K562 (cell line): ENCODE data around the gene ASB10. TPM values are rescaled to one million over a fixed set of nuclear protein-coding genes. Genes with fewer than 3 reads are reported as not detected.

Source experiments
- ATAC-seq: fragments of 200-7000 bp; cut with Tn5 transposase; 3 replicates; pipeline ENCODE4 v1.9.1; 2020; ENCODE audit warnings: moderate library complexity
- BruUV-seq: library from RNA; stranded (reverse); fragments of 400-500 nt; replicated peaks from 2 replicates; lab custom pipeline; 2021; lab: Mats Ljungman, UMichigan
- CTCF ChIA-PET: fragments of 300-600 bp; formaldehyde crosslinking; extraction: SDS; loops from one replicate; lab custom pipeline; 2021; ENCODE audit warnings: low intra/inter-chr PET ratio; lab: Yijun Ruan, JAX
- POLR2A ChIA-PET: fragments of 300-600, 350-650 bp; sonication (Branson Sonifier 250); formaldehyde crosslinking; extraction: SDS; loops from one replicate; lab custom pipeline; 2021; ENCODE audit warnings: antibody characterized with exemption, inconsistent platforms; lab: Yijun Ruan, JAX
- DNase-seq, 4 experiments: peaks; one replicate each; pipeline versions ENCODE4 v3.0.0 to v3.0.0-alpha.2; 2011 to 2018; ENCODE audit warnings: low spot score in 3 of 4, mixed read lengths in 3 of 4; ENCODE audit errors: extremely low read depth in 1 of 4
- FAIRE-seq: peaks from 2 replicates; lab custom pipeline; 2011; peaks lifted over from hg19 to GRCh38; lab: Jason Lieb, UNC
- H2AFZ ChIP-seq: 2 replicates; pipeline ENCODE4 v1.6.0; 2011; ENCODE audit warnings: low read depth, low read length, control low read depth, inconsistent platforms
- H3K27ac ChIP-seq: fragments of 200-600 bp; 3 replicates; pipeline ENCODE4 v1.8.0; 2011; ENCODE audit warnings: low read depth, mild to moderate bottlenecking, control low read depth, inconsistent platforms, low read length, moderate library complexity, mixed read lengths; ENCODE audit errors: extremely low read depth
- H3K27me3 ChIP-seq, 2 experiments: fragments of 300-600 bp in 1 of 2; 2 replicates in 1 of 2; 3 replicates in 1 of 2; pipeline versions ENCODE4 v1.6.0 to v1.8.0; 2011; ENCODE audit warnings: inconsistent platforms in 2 of 2, low read length in 2 of 2, mild to moderate bottlenecking in 1 of 2, mixed read lengths in 1 of 2, moderate library complexity in 1 of 2; ENCODE audit not compliant: control insufficient read depth in 2 of 2, insufficient read depth in 2 of 2
- H3K36me3 ChIP-seq: fragments of 300-600 bp; 3 replicates; pipeline ENCODE4 v1.8.0; 2011; ENCODE audit warnings: mild to moderate bottlenecking, low read length, inconsistent platforms; ENCODE audit not compliant: control insufficient read depth, insufficient read depth
- H3K4me1 ChIP-seq, 2 experiments: fragments of 200-600 bp in 1 of 2; replicated peaks in 1 of 2; 2 replicates in 1 of 2; 3 replicates in 1 of 2; pipeline versions ENCODE4 v1.5.1 to v1.8.0; 2011; ENCODE audit warnings: inconsistent platforms in 2 of 2, low read length in 2 of 2, mild to moderate bottlenecking in 1 of 2, mixed read lengths in 1 of 2, moderate library complexity in 1 of 2; ENCODE audit not compliant: control insufficient read depth in 2 of 2, insufficient read depth in 2 of 2
- H3K4me2 ChIP-seq: 2 replicates; pipeline ENCODE4 v1.6.1; 2011; ENCODE audit warnings: low read length, control low read depth, inconsistent platforms, mixed read lengths; ENCODE audit not compliant: insufficient read depth
- H3K4me3 ChIP-seq: fragments of 200-600 bp; sonication (generic), shearing (Covaris generic); 2 replicates; pipeline ENCODE4 v1.5.1; 2016; ENCODE audit warnings: control low read depth, inconsistent platforms
- H3K79me2 ChIP-seq: fragments of 200-600 bp; 3 replicates; pipeline ENCODE4 v1.8.0; 2011; ENCODE audit warnings: low read length, inconsistent platforms; ENCODE audit not compliant: control insufficient read depth, insufficient read depth
- H3K9ac ChIP-seq, 2 experiments: 2 replicates each; pipeline versions ENCODE4 v1.6.0 to v1.6.1; 2011; ENCODE audit warnings: low read depth in 2 of 2, low read length in 2 of 2, control low read depth in 1 of 2, inconsistent platforms in 1 of 2, mild to moderate bottlenecking in 1 of 2, mixed read lengths in 1 of 2; ENCODE audit not compliant: insufficient read depth in 1 of 2
- H3K9me1 ChIP-seq: one replicate; pipeline ENCODE4 v1.6.0; 2011; ENCODE audit warnings: inconsistent platforms, mild to moderate bottlenecking, low read length, moderate library complexity; ENCODE audit not compliant: control insufficient read depth, insufficient read depth
- H3K9me3 ChIP-seq: replicated peaks from 2 replicates; pipeline ENCODE4 v1.5.1; 2011; ENCODE audit warnings: low read depth, low read length, inconsistent platforms; ENCODE audit not compliant: control insufficient read depth, insufficient read depth
- H4K20me1 ChIP-seq: replicated peaks from 2 replicates; pipeline ENCODE4 v1.6.1; 2011; ENCODE audit warnings: low read length, inconsistent platforms, mixed read lengths; ENCODE audit not compliant: control insufficient read depth, insufficient read depth
- MXI1 ChIP-seq: IDR thresholded peaks from 2 replicates; pipeline ENCODE4 v1.6.1; 2011; ENCODE audit warnings: low read depth, mild to moderate bottlenecking, improper control_type of control experiment, low read length
- PYGO2 ChIP-seq: fragments of 450-650 bp; IDR thresholded peaks from 2 replicates; pipeline ENCODE4 v1.6.1; 2016; ENCODE audit warnings: mild to moderate bottlenecking, missing genetic modification characterization, moderate library complexity, missing compliant biosample characterization
- SLC30A9 ChIP-seq: fragments of 250-450 bp; sonication (Bioruptor Pico); IDR thresholded peaks from 2 replicates; pipeline ENCODE4 v1.8.0; 2022; ENCODE audit warnings: mild to moderate bottlenecking, moderate library complexity
- TAF15 ChIP-seq: fragments of 200-400 bp; formaldehyde crosslinking; IDR thresholded peaks from 2 replicates; pipeline ENCODE4 v1.6.1; 2017; ENCODE audit warnings: mild to moderate bottlenecking, low read depth, low read length, moderate library complexity
- WGBS: fragments of 100-300 bp; shearing (Covaris generic); methylation state at CpG from one replicate; pipeline ENCODE4 v1.1.6; 2016; ENCODE audit warnings: low coverage, mixed read lengths; ENCODE audit not compliant: insufficient coverage; ENCODE audit errors: missing lambda C conversion rate; 5-methylcytosine and 5-hydroxymethylcytosine counted together
- in situ Hi-C: fragments of 300-500 bp; cut with MboI; formaldehyde crosslinking; loops from 4 replicates; pipeline ENCODE4 v1.15.0; 2018; ENCODE audit warnings: inconsistent platforms, mixed read lengths
- intact Hi-C: fragments of 100-400 bp; cut with micrococcal nuclease; formaldehyde crosslinking; loops from 2 replicates; pipeline ENCODE4 v1.14.2; 2022
- polyA plus RNA-seq, 8 experiments: library from polyadenylated mRNA; depleted of rRNA in 4 of 8; stranded (reverse) in 5 of 8; unstranded in 3 of 8; fragments of >200 nt; fragmentation: Nextera tagmentation in 2 of 8; fragmentation: Illumina TruSeq in 1 of 8; extraction: Ambion mirVana in 2 of 8; extraction: Trizol in 1 of 8; gene quantifications; 2 replicates each; pipeline versions ENCODE4 v1.2.1 to v1.2.3, GENCODE V29; 2011 to 2014; ENCODE audit warnings: inconsistent platforms in 1 of 8, missing spikeins in 1 of 8
- total RNA-seq, 7 experiments: library from RNA; depleted of rRNA in 6 of 7; stranded (reverse); fragments of >200 nt in 6 of 7; fragmentation: Illumina TruSeq in 2 of 7; extraction: Trizol in 2 of 7; gene quantifications; 2 replicates each; pipeline versions ENCODE4 v1.2.1 to v1.2.3, GENCODE V29; 2011 to 2021; ENCODE audit warnings: low replicate concordance in 1 of 7
- TF ChIP-seq, protein P1 (sequence below): fragments of 450-650 bp; IDR thresholded peaks from 2 replicates; pipeline ENCODE4 v1.6.1; 2014; ENCODE audit warnings: low read depth, mild to moderate bottlenecking, moderate library complexity, borderline replicate concordance

Gene ASB10
- total and polyA plus RNA-seq, 9 of the 15 experiments (the other 6 are each of a cell fraction or from before 2014, with no cell fraction given), result not detected

DNA sequence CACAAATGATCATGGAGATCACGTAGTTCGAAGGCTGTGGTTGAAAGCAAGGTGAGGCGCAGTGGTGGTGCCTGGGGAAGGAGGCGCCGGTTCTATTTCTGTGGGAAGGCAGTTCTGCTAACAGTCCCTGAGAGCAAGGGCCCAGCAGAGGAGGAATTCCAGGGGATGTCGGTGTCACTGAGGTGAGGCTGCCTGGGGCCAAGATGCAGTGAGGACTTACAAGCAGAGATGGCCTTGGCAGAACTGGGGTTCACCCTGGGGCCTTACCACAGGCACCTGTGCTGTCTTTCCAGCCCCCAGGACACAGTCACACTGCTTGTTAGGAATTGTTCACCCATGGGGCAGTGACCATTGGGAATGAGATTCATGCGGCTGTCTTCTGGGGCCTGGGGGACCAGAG is 46.2 kb downstream of the ASB10 start:
- Histone ChIP-seq H3K27ac (no peak overlapping the region), H3K27me3 (no peaks in the 10 kb centered on the region), H3K9me3 (no peaks in the 10 kb centered on the region), H3K79me2 (no peaks in the 10 kb centered on the region), H3K9me1 (peaks cover 5% of the 10 kb centered on the region), H3K4me2 (no peak overlapping the region), H3K36me3 (peaks cover 85% of the 10 kb centered on the region), H2AFZ (no peak overlapping the region), H3K4me1 (peaks cover 0 to 38% of the 10 kb centered on the region in 2 experiments; a peak in 2 of 5 replicates), H3K4me3 (no peak overlapping the region), H4K20me1 (peaks cover 4% of the 10 kb centered on the region; the same call in 1 of the 2 replicates), H3K9ac (no peak overlapping the region)
- TF ChIP-seq TAF15, result 0 out of 2 replicates have a peak, but pooled peaks have one; percentile 32
- TF ChIP-seq, protein P1, sequence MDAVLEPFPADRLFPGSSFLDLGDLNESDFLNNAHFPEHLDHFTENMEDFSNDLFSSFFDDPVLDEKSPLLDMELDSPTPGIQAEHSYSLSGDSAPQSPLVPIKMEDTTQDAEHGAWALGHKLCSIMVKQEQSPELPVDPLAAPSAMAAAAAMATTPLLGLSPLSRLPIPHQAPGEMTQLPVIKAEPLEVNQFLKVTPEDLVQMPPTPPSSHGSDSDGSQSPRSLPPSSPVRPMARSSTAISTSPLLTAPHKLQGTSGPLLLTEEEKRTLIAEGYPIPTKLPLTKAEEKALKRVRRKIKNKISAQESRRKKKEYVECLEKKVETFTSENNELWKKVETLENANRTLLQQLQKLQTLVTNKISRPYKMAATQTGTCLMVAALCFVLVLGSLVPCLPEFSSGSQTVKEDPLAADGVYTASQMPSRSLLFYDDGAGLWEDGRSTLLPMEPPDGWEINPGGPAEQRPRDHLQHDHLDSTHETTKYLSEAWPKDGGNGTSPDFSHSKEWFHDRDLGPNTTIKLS, result no peak
- BruUV-seq, result no TSS peak
- CTCF ChIA-PET, result no interaction called here
- DNase-seq (no peak), FAIRE-seq (no peak), ATAC-seq (no peak)
- intact Hi-C loops (no loop called here), in situ Hi-C loops (no loop called here)
- WGBS, result 95% methylated on average over 7 of the region's 7 CpGs
- POLR2A ChIA-PET, result interaction anchor here (1.0 to 2.3 kb wide), 2 partner anchors 8 to 60 kb away, joined by 4 to 14 read pairs; partner anchors contain the start of gene FASTK

DNA sequence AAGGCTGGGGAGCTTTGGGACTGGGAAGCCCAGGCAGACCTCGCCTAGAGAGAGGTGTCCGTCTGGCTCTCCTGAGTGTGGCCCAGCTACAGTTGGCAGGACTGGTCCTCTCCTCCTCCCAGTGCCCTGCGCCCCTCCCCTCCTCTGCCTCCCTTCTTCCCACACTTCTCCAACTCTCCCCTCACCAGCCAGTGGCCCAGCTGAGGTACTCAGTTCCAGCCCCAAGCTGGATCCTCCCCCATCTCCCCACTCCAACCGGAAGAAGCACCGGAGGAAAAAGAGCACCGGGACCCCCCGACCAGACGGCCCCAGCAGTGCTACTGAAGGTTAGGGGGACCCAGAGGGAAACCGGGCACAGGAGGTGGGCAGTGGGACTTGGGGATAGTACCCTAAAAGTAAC is 47.3 kb downstream of the ASB10 start:
- FAIRE-seq (no peak), ATAC-seq (no peak), DNase-seq (no peak)
- in situ Hi-C loops, result no loop called here
- no TSS peak for BruUV-seq
- H3K27me3 ChIP-seq, result no peaks in the 10 kb centered on the region
- peaks cover 91% of the 10 kb centered on the region for H3K36me3 ChIP-seq
- 0 out of 4 replicates have a peak overlapping the region, but pooled peaks of 1 of the 2 experiments have one; percentile 0 for H3K9ac ChIP-seq
- peaks cover 5% of the 10 kb centered on the region for H3K9me1 ChIP-seq
- peaks cover 0 to 38% of the 10 kb centered on the region in 2 experiments; a peak in 2 of 5 replicates for H3K4me1 ChIP-seq
- peaks cover 4% of the 10 kb centered on the region; the same call in 1 of the 2 replicates for H4K20me1 ChIP-seq
- no peak overlapping the region for H3K27ac ChIP-seq
- CTCF ChIA-PET, result interaction anchor here (1.1 kb wide), 1 partner anchor 163 kb away, joined by 3 read pairs; no protein-coding TSS in a partner anchor
- POLR2A ChIA-PET, result interaction anchor here (1.4 to 2.3 kb wide), 3 partner anchors 9 to 30 kb away, joined by 3 to 14 read pairs (median 7); no protein-coding TSS in a partner anchor
- no peak overlapping the region for H3K4me2 ChIP-seq
- no peak overlapping the region for H2AFZ ChIP-seq
- TF ChIP-seq SLC30A9 (CRISPR knock-in tag) (no peak), MXI1 (no peak), PYGO2 (tag) (no peak)
- intact Hi-C loops, result no loop called here
- H3K4me3 ChIP-seq, result no peak overlapping the region
- 93% methylated on average over 9 of the region's 9 CpGs for WGBS
- H3K9me3 ChIP-seq, result no peaks in the 10 kb centered on the region
- no peaks in the 10 kb centered on the region for H3K79me2 ChIP-seq
